IMR-90 (cell line): ENCODE data around the gene KRTAP5-7. TPM values are rescaled to one million over a fixed set of nuclear protein-coding genes. Genes with fewer than 3 reads are reported as not detected.

Experiments
- ATAC-seq: fragments of 200-7000 bp; cut with Tn5 transposase; 2 replicates; pipeline ENCODE4 v1.9.1; 2020; ENCODE audit warnings: low read depth, mild to moderate bottlenecking, moderate library complexity
- BruUV-seq: library from RNA; stranded (reverse); fragments of 400-500 nt; replicated peaks from 2 replicates; lab custom pipeline; 2021; lab: Mats Ljungman, UMichigan
- CTCF ChIA-PET: fragments of 300-600 bp; formaldehyde crosslinking; extraction: SDS; loops from one replicate; lab custom pipeline; 2021; ENCODE audit warnings: antibody characterized with exemption; lab: Yijun Ruan, JAX
- POLR2A ChIA-PET: fragments of 300-600 bp; sonication (Branson Sonifier 250); formaldehyde crosslinking; loops from one replicate; lab custom pipeline; 2022; ENCODE audit warnings: antibody characterized with exemption; ENCODE audit not compliant: unreplicated experiment; lab: Charles Lee
- DNase-seq: peaks from one replicate; pipeline ENCODE4 v3.0.0; 2013
- H2AFZ ChIP-seq: replicated peaks from 2 replicates; pipeline ENCODE3; 2013; ENCODE audit warnings: low read length, mild to moderate bottlenecking; ENCODE audit not compliant: poor library complexity
- H2AK5ac ChIP-seq: 2 replicates; pipeline ENCODE4 v1.6.1; 2013; ENCODE audit warnings: low read depth, low read length, inconsistent platforms
- H2AK9ac ChIP-seq: replicated peaks from 2 replicates; pipeline ENCODE3; 2013; ENCODE audit warnings: mild to moderate bottlenecking, low read depth, low read length, moderate library complexity; ENCODE audit not compliant: poor library complexity
- H2BK120ac ChIP-seq: 2 replicates; pipeline ENCODE4 v1.6.1; 2013; ENCODE audit warnings: low read depth, low read length, inconsistent platforms
- H2BK15ac ChIP-seq: 3 replicates; pipeline ENCODE4 v1.6.1; 2013; ENCODE audit warnings: low read depth, low read length, inconsistent platforms
- H2BK20ac ChIP-seq: 2 replicates; pipeline ENCODE4 v1.6.1; 2013; ENCODE audit warnings: low read depth, mild to moderate bottlenecking, inconsistent platforms, low read length, moderate library complexity
- H2BK5ac ChIP-seq: 2 replicates; pipeline ENCODE4 v1.6.1; 2013; ENCODE audit warnings: mild to moderate bottlenecking, low read depth, low read length, inconsistent platforms; ENCODE audit not compliant: poor library complexity, severe bottlenecking
- H3K14ac ChIP-seq: replicated peaks from 2 replicates; pipeline ENCODE4 v1.6.1; 2013; ENCODE audit warnings: low read depth, low read length, inconsistent platforms
- H3K18ac ChIP-seq: 2 replicates; pipeline ENCODE4 v1.6.1; 2013; ENCODE audit warnings: low read depth, low read length, control low read depth
- H3K23ac ChIP-seq: 2 replicates; pipeline ENCODE4 v1.6.1; 2013; ENCODE audit warnings: low read depth, low read length, inconsistent platforms
- H3K27ac ChIP-seq: 2 replicates; pipeline ENCODE4 v1.5.1; 2013; ENCODE audit warnings: mild to moderate bottlenecking, control low read depth, low read length; ENCODE audit not compliant: insufficient read depth
- H3K27me3 ChIP-seq: 2 replicates; pipeline ENCODE4 v1.6.1; 2013; ENCODE audit warnings: low read length; ENCODE audit not compliant: control insufficient read depth, insufficient read depth
- H3K36me3 ChIP-seq: 2 replicates; pipeline ENCODE4 v1.6.1; 2013; ENCODE audit warnings: low read length, mixed read lengths; ENCODE audit not compliant: control insufficient read depth, insufficient read depth
- H3K4ac ChIP-seq: 2 replicates; pipeline ENCODE4 v1.6.1; 2013; ENCODE audit warnings: low read depth, low read length, inconsistent platforms
- H3K4me1 ChIP-seq: 2 replicates; pipeline ENCODE4 v1.6.1; 2013; ENCODE audit warnings: low read length, mixed read lengths; ENCODE audit not compliant: control insufficient read depth, insufficient read depth
- H3K4me2 ChIP-seq: 2 replicates; pipeline ENCODE4 v1.6.1; 2013; ENCODE audit warnings: low read depth, mild to moderate bottlenecking, control low read depth, low read length, moderate library complexity
- H3K4me3 ChIP-seq: 2 replicates; pipeline ENCODE4 v1.5.1; 2013; ENCODE audit warnings: low read depth, mild to moderate bottlenecking, control low read depth, low read length, moderate library complexity; ENCODE audit not compliant: insufficient read depth
- H3K56ac ChIP-seq: 2 replicates; pipeline ENCODE4 v1.6.1; 2013; ENCODE audit warnings: low read length, inconsistent platforms; ENCODE audit not compliant: insufficient read depth; ENCODE audit errors: extremely low read depth
- H3K79me1 ChIP-seq, 2 experiments: 2 replicates each; pipeline ENCODE4 v1.6.1; 2013; ENCODE audit warnings: low read length in 2 of 2, inconsistent platforms in 1 of 2, low read depth in 1 of 2
- H3K9ac ChIP-seq: 2 replicates; pipeline ENCODE4 v1.6.1; 2013; ENCODE audit warnings: low read depth, low read length, control low read depth
- H3K9me1 ChIP-seq: 2 replicates; pipeline ENCODE4 v1.6.1; 2013; ENCODE audit warnings: low read length, inconsistent platforms; ENCODE audit not compliant: insufficient read depth
- H3K9me3 ChIP-seq: 2 replicates; pipeline ENCODE4 v1.6.1; 2013; ENCODE audit warnings: low read length; ENCODE audit not compliant: control insufficient read depth, insufficient read depth
- H4K20me1 ChIP-seq: 2 replicates; pipeline ENCODE4 v1.6.1; 2013; ENCODE audit warnings: low read length, inconsistent platforms; ENCODE audit not compliant: insufficient read depth
- H4K5ac ChIP-seq: 2 replicates; pipeline ENCODE4 v1.6.1; 2013; ENCODE audit warnings: mild to moderate bottlenecking, low read depth, low read length, control low read depth
- H4K8ac ChIP-seq, 2 experiments: 2 replicates each; pipeline ENCODE4 v1.6.1; 2013; ENCODE audit warnings: low read depth in 2 of 2, low read length in 2 of 2, control low read depth in 1 of 2, inconsistent platforms in 1 of 2
- H4K91ac ChIP-seq: 2 replicates; pipeline ENCODE4 v1.6.1; 2013; ENCODE audit warnings: low read depth, low read length, inconsistent platforms; ENCODE audit not compliant: insufficient read depth
- BHLHE40 ChIP-seq: fragments of 150-350 bp; IDR thresholded peaks from 2 replicates; pipeline ENCODE4 v1.6.1; 2016; ENCODE audit warnings: mild to moderate bottlenecking, low read depth, low read length
- CEBPB ChIP-seq: IDR thresholded peaks from 2 replicates; pipeline ENCODE4 v1.6.1; 2012; ENCODE audit warnings: low read depth, low read length, improper control_type of control experiment
- CHD1 ChIP-seq: IDR thresholded peaks from 2 replicates; pipeline ENCODE4 v1.6.1; 2012; ENCODE audit warnings: low read depth, low read length, improper control_type of control experiment
- CTCF ChIP-seq: conservative IDR thresholded peaks from 2 replicates; pipeline ENCODE4 v1.5.1; 2012; ENCODE audit warnings: mild to moderate bottlenecking, low read depth, low read length, improper control_type of control experiment
- ELK1 ChIP-seq: fragments of 150-350 bp; IDR thresholded peaks from 2 replicates; pipeline ENCODE4 v1.6.1; 2016; ENCODE audit warnings: low read depth, mild to moderate bottlenecking, low read length, moderate library complexity, borderline replicate concordance
- FOS ChIP-seq: fragments of 150-350 bp; IDR thresholded peaks from 2 replicates; pipeline ENCODE4 v1.6.1; 2016; ENCODE audit warnings: low read depth, low read length
- MAFK ChIP-seq: IDR thresholded peaks from 2 replicates; pipeline ENCODE4 v1.6.1; 2012; ENCODE audit warnings: low read depth, low read length, improper control_type of control experiment
- MAZ ChIP-seq: IDR thresholded peaks from 2 replicates; pipeline ENCODE4 v1.6.1; 2012; ENCODE audit warnings: low read depth, mild to moderate bottlenecking, low read length, improper control_type of control experiment, moderate library complexity, borderline replicate concordance
- MXI1 ChIP-seq: IDR thresholded peaks from 2 replicates; pipeline ENCODE4 v1.6.1; 2012; ENCODE audit warnings: low read depth, mild to moderate bottlenecking, low read length, moderate library complexity, borderline replicate concordance
- NFE2L2 ChIP-seq: fragments of 150-350 bp; IDR thresholded peaks from 2 replicates; pipeline ENCODE4 v1.6.1; 2016; ENCODE audit warnings: low read depth, mild to moderate bottlenecking, low read length
- POLR2A ChIP-seq: IDR thresholded peaks from 2 replicates; pipeline ENCODE4 v1.6.1; 2012; ENCODE audit warnings: mild to moderate bottlenecking, low read depth, low read length
- RAD21 ChIP-seq: IDR thresholded peaks from 2 replicates; pipeline ENCODE4 v1.6.1; 2012; ENCODE audit warnings: low read length, improper control_type of control experiment
- RCOR1 ChIP-seq: IDR thresholded peaks from 2 replicates; pipeline ENCODE4 v1.6.1; 2012; ENCODE audit warnings: mild to moderate bottlenecking, low read length, improper control_type of control experiment; ENCODE audit not compliant: insufficient replicate concordance
- RFX5 ChIP-seq: IDR thresholded peaks from 2 replicates; pipeline ENCODE4 v1.8.0; 2012; ENCODE audit warnings: low read depth, mild to moderate bottlenecking, low read length, moderate library complexity
- SMC3 ChIP-seq: fragments of 150-350 bp; IDR thresholded peaks from 2 replicates; pipeline ENCODE4 v1.6.1; 2016; ENCODE audit warnings: low read depth, mild to moderate bottlenecking, antibody characterized with exemption, low read length, moderate library complexity
- USF2 ChIP-seq: fragments of 150-350 bp; IDR thresholded peaks from 2 replicates; pipeline ENCODE4 v1.6.1; 2017; ENCODE audit warnings: mild to moderate bottlenecking, antibody characterized with exemption, low read length, low read depth
- WGBS, 2 experiments: methylation state at CpG; one replicate each; pipeline versions ENCODE4 v1.1.5 to v1.1.7; 2013; ENCODE audit warnings: missing lambda C conversion rate in 2 of 2; ENCODE audit not compliant: insufficient read length in 1 of 2; ENCODE audit errors: extremely low coverage in 2 of 2; 5-methylcytosine and 5-hydroxymethylcytosine counted together
- dilution Hi-C: fragments of 300-500 bp; cut with HindIII; formaldehyde crosslinking; loops from one replicate; pipeline ENCODE4 v1.14.3; 2018; ENCODE audit warnings: low sequenced_read_pairs; ENCODE audit not compliant: unreplicated experiment
- in situ Hi-C: fragments of 300-500 bp; cut with MboI; formaldehyde crosslinking; loops from 3 replicates; pipeline ENCODE4 v1.14.3; 2019; ENCODE audit warnings: low sequenced_read_pairs, inconsistent platforms, mixed read lengths
- intact Hi-C: fragments of 100-400 bp; cut with micrococcal nuclease; formaldehyde crosslinking; loops from 2 replicates; pipeline ENCODE4 v1.10.0; 2022
- polyA plus RNA-seq, 3 experiments: library from polyadenylated mRNA; depleted of rRNA; stranded (reverse); fragments of >200 nt; gene quantifications; 2 replicates each; pipeline ENCODE4 v1.2.3, GENCODE V29; 2012; ENCODE audit warnings: low replicate concordance in 1 of 3
- total RNA-seq: library from RNA; depleted of rRNA; stranded (reverse); fragments of >200 nt; gene quantifications from 2 replicates; pipeline ENCODE4 v1.2.3, GENCODE V29; 2012

KRTAP5-7 gene
- total and polyA plus RNA-seq, 2 of the 4 experiments (the other 2 are of a cell fraction) = not detected

- Histone ChIP-seq H4K5ac (no peak overlapping the region), H3K36me3 (no peaks in the 10 kb centered on the region)
These were observed 29.0 kb downstream of the KRTAP5-7 start for GRCh38 chr11:71556018-71556417.

More at GRCh38 chr11:71556018-71556417, 29.0 kb downstream of the KRTAP5-7 start:
- Histone ChIP-seq H3K4ac (no peak overlapping the region), H2AFZ (no peak overlapping the region), H3K9me1 (no peaks in the 10 kb centered on the region), H2AK5ac (no peak overlapping the region), H3K4me2 (no peak overlapping the region), H2BK5ac (no peak overlapping the region), H3K23ac (no peak overlapping the region), H2AK9ac (no peak overlapping the region), H3K4me3 (no peak overlapping the region), H4K20me1 (no peaks in the 10 kb centered on the region), H3K27me3 (0 out of 2 replicates have a peak, but pooled peaks cover 3% of the 10 kb centered on the region), H3K56ac (no peak overlapping the region), H3K14ac (no peak overlapping the region), H2BK15ac (no peak overlapping the region), H2BK120ac (no peak overlapping the region), H3K18ac (no peak overlapping the region), H2BK20ac (no peak overlapping the region), H4K91ac (no peak overlapping the region), H3K9me3 (no peaks in the 10 kb centered on the region), H4K8ac (no peak overlapping the region), H3K9ac (no peak overlapping the region), H3K27ac (no peak overlapping the region), H3K79me1 (no peaks in the 10 kb centered on the region), H3K4me1 (no peaks in the 10 kb centered on the region)
- CTCF ChIA-PET = no interaction called here
- dilution Hi-C loops (no loop called here), in situ Hi-C loops (no loop called here), intact Hi-C loops (no loop called here)
- WGBS, 2 experiments = 100% methylated on average over 1 of the region's 4 CpGs; no CpG with 5 or more reads in 1 of the 2 experiments
- no peak for DNase-seq
- no peak for ATAC-seq
- TF ChIP-seq MAFK (no peak), USF2 (no peak), NFE2L2 (no peak), CTCF (no peak), CHD1 (no peak), CEBPB (no peak), ELK1 (no peak), POLR2A (no peak), MAZ (no peak), MXI1 (no peak), RAD21 (no peak), FOS (no peak), RCOR1 (no peak), SMC3 (no peak), RFX5 (no peak), BHLHE40 (no peak)
- no TSS peak for BruUV-seq
- POLR2A ChIA-PET = no interaction called here
